Suppressor macrophage treated with lipopolysaccharide for 1 hour (primary cell): ENCODE measurements around the gene RHEB.

ENCODE experiments used
- DNase-seq, 3 donors: peaks; one replicate each; pipeline ENCODE4 v3.0.0-alpha.2; 2020 to 2022

The RHEB gene

GRCh38 chr7:151430391-151431205, 89.1 kb downstream of the RHEB start:
- no peak for DNase-seq

GRCh38 chr7:151429560-151430331, 89.9 kb downstream of the RHEB start:
- DNase-seq: no peak

GRCh38 chr7:151429237-151429559, 90.5 kb downstream of the RHEB start:
- no peak for DNase-seq

GRCh38 chr7:151428378-151429236, 91.1 kb downstream of the RHEB start:
- DNase-seq: no peak

GRCh38 chr7:151427705-151428377, 91.9 kb downstream of the RHEB start:
- DNase-seq: no peak

- DNase-seq: no peak
These were observed 92.6 kb downstream of the RHEB start for GRCh38 chr7:151426904-151427704.

GRCh38 chr7:151426441-151426903, 93.2 kb downstream of the RHEB start:
- DNase-seq: no peak

GRCh38 chr7:151425670-151426440, 93.8 kb downstream of the RHEB start:
- DNase-seq: no peak

GRCh38 chr7:151424799-151425198, 94.9 kb downstream of the RHEB start:
- no peak for DNase-seq

- DNase-seq: no peak
These were observed 95.8 kb downstream of the RHEB start for GRCh38 chr7:151423936-151424335.

GRCh38 chr7:151423226-151423625, 96.5 kb downstream of the RHEB start:
- no peak for DNase-seq

GRCh38 chr7:151422212-151422611, 97.5 kb downstream of the RHEB start:
- no peak for DNase-seq

- DNase-seq: no peak
These were observed 99.6 kb downstream of the RHEB start for GRCh38 chr7:151420144-151420543.

- DNase-seq: peak; percentile 43 to 68 (median 50)
These were observed 102.8 kb downstream of the RHEB start for GRCh38 chr7:151416941-151417315.

GRCh38 chr7:151416112-151416940, 103.4 kb downstream of the RHEB start:
- DNase-seq: no peak
